GM23338 (cell line): ENCODE data around the gene AMBRA1. TPM values are rescaled to one million over a fixed set of nuclear protein-coding genes. Genes with fewer than 3 reads are reported as not detected.

ENCODE experiments used
- ATAC-seq: fragments of 200-7000 bp; cut with Tn5 transposase; 3 replicates; pipeline ENCODE4 v1.9.1; 2020
- DNase-seq: peaks from one replicate; pipeline ENCODE4 v3.0.0-alpha.2; 2015; ENCODE audit warnings: low spot score
- H2AFZ ChIP-seq: fragments of 200-600 bp; sonication (generic); 2 replicates; pipeline ENCODE4 v1.8.0; 2016; ENCODE audit warnings: antibody characterized with exemption, mild to moderate bottlenecking, moderate library complexity
- H3F3A ChIP-seq: fragments of 200-600 bp; sonication (generic); replicated peaks from 2 replicates; pipeline ENCODE4 v1.8.0; 2017; ENCODE audit warnings: antibody characterized with exemption, mixed run types, low read depth
- H3K27ac ChIP-seq: fragments of 200-600 bp; sonication (generic); 2 replicates; pipeline ENCODE4 v1.6.1; 2016; ENCODE audit warnings: low read depth
- H3K27me3 ChIP-seq: fragments of 200-600 bp; sonication (generic); 2 replicates; pipeline ENCODE4 v1.8.0; 2016; ENCODE audit warnings: mild to moderate bottlenecking, mixed run types, moderate library complexity; ENCODE audit not compliant: insufficient read depth
- H3K36me3 ChIP-seq: fragments of 200-600 bp; sonication (generic); 2 replicates; pipeline ENCODE4 v1.8.0; 2016; ENCODE audit warnings: mild to moderate bottlenecking; ENCODE audit not compliant: insufficient read depth
- H3K4me1 ChIP-seq: fragments of 200-600 bp; sonication (generic); 2 replicates; pipeline ENCODE4 v1.8.0; 2016; ENCODE audit warnings: mild to moderate bottlenecking, moderate library complexity; ENCODE audit not compliant: insufficient read depth
- H3K4me2 ChIP-seq: fragments of 200-600 bp; sonication (generic); 2 replicates; pipeline ENCODE4 v1.7.1; 2017; ENCODE audit warnings: mixed run types
- H3K4me3 ChIP-seq: fragments of 200-600 bp; sonication (generic); 2 replicates; pipeline ENCODE4 v1.6.1; 2016; ENCODE audit warnings: mixed run types
- H3K79me2 ChIP-seq: fragments of 200-600 bp; sonication (generic); replicated peaks from 2 replicates; pipeline ENCODE4 v1.8.0; 2017; ENCODE audit warnings: mild to moderate bottlenecking; ENCODE audit not compliant: insufficient read depth
- H3K9me2 ChIP-seq: fragments of 200-600 bp; sonication (generic); 2 replicates; pipeline ENCODE4 v1.8.0; 2017; ENCODE audit not compliant: insufficient read depth
- H4K20me1 ChIP-seq: fragments of 200-600 bp; sonication (generic); replicated peaks from 2 replicates; pipeline ENCODE4 v1.8.0; 2017; ENCODE audit warnings: mild to moderate bottlenecking; ENCODE audit not compliant: insufficient read depth
- H3K27ac Mint-ChIP-seq: 2 replicates; pipeline ENCODE4 v1.8.0; 2020; ENCODE audit warnings: inconsistent platforms, mild to moderate bottlenecking, moderate library complexity, mixed read lengths
- H3K27me3 Mint-ChIP-seq: 3 replicates; pipeline ENCODE4 v1.8.0; 2022; ENCODE audit warnings: low read depth, mild to moderate bottlenecking, moderate library complexity, mixed read lengths, inconsistent platforms; ENCODE audit not compliant: insufficient read depth, poor library complexity
- H3K36me3 Mint-ChIP-seq: 3 replicates; pipeline ENCODE4 v1.8.0; 2021; ENCODE audit warnings: low read depth, mild to moderate bottlenecking, inconsistent platforms, moderate library complexity, mixed read lengths
- H3K4me1 Mint-ChIP-seq: 3 replicates; pipeline ENCODE4 v1.8.0; 2020; ENCODE audit warnings: mild to moderate bottlenecking, inconsistent platforms, mixed read lengths
- H3K4me3 Mint-ChIP-seq: 3 replicates; pipeline ENCODE4 v1.8.0; 2021; ENCODE audit warnings: moderate library complexity, mild to moderate bottlenecking, inconsistent platforms, mixed read lengths
- H3K9me3 Mint-ChIP-seq: 3 replicates; pipeline ENCODE4 v1.8.0; 2020; ENCODE audit warnings: moderate library complexity, mild to moderate bottlenecking, inconsistent platforms, mixed read lengths
- CREB1 ChIP-seq: fragments of 250-450 bp; sonication (Bioruptor Pico); IDR thresholded peaks from 2 replicates; pipeline ENCODE4 v1.5.0; 2020; ENCODE audit warnings: low read depth, mild to moderate bottlenecking, moderate library complexity
- CTCF ChIP-seq, 2 experiments: fragments of 200-600 bp in 1 of 2; sonication (generic) in 1 of 2; conservative IDR thresholded peaks; 2 replicates each; pipeline versions ENCODE4 v1.5.1 to v1.6.1; 2016 to 2017; ENCODE audit warnings: antibody characterized with exemption in 2 of 2, low read depth in 2 of 2, mild to moderate bottlenecking in 2 of 2, moderate library complexity in 1 of 2
- EZH2phosphoT487 ChIP-seq: fragments of 200-600 bp; sonication (generic); IDR thresholded peaks from one replicate; pipeline ENCODE4 v1.8.1; 2018; ENCODE audit warnings: antibody characterized with exemption; ENCODE audit not compliant: unreplicated experiment
- JUNB ChIP-seq: IDR thresholded peaks from one replicate; pipeline ENCODE4 v1.6.1; 2016; ENCODE audit warnings: antibody characterized with exemption; ENCODE audit not compliant: unreplicated experiment
- NANOG ChIP-seq: IDR thresholded peaks from 2 replicates; pipeline ENCODE4 v1.6.1; 2016; ENCODE audit warnings: antibody characterized with exemption, borderline replicate concordance
- POLR2AphosphoS5 ChIP-seq: IDR thresholded peaks from 2 replicates; pipeline ENCODE4 v1.6.1; 2016; ENCODE audit warnings: antibody characterized with exemption, low read depth
- STAT1 ChIP-seq: IDR thresholded peaks from one replicate; pipeline ENCODE4 v1.6.1; 2016; ENCODE audit warnings: antibody characterized with exemption; ENCODE audit not compliant: unreplicated experiment
- ZNF114 ChIP-seq: fragments of 250-450 bp; sonication (Bioruptor Pico); IDR thresholded peaks from 2 replicates; pipeline ENCODE4 v1.5.0; 2020; ENCODE audit warnings: mild to moderate bottlenecking, moderate library complexity
- polyA plus RNA-seq: library from polyadenylated mRNA; unstranded; fragments of >200 nt; fragmentation: Nextera tagmentation; extraction: Ambion mirVana; gene quantifications from 2 replicates; pipeline ENCODE4 v1.2.1, GENCODE V29; 2016
- total RNA-seq: library from RNA; depleted of rRNA; stranded (reverse); fragments of >200 nt; shearing (Covaris generic); gene quantifications from 2 replicates; pipeline ENCODE4 v1.2.3, GENCODE V29; 2014
- TF ChIP-seq, protein P1 (sequence below): IDR thresholded peaks from one replicate; pipeline ENCODE4 v1.6.1; 2018; ENCODE audit warnings: antibody characterized with exemption; ENCODE audit not compliant: unreplicated experiment
- TF ChIP-seq, protein P2 (sequence below): IDR thresholded peaks from 2 replicates; pipeline ENCODE4 v1.6.1; 2016; ENCODE audit warnings: antibody characterized with exemption

The AMBRA1 gene
- total and polyA plus RNA-seq, 2 experiments from 2014 or later = 8.3 to 34.8 TPM

- TF ChIP-seq, protein P1, sequence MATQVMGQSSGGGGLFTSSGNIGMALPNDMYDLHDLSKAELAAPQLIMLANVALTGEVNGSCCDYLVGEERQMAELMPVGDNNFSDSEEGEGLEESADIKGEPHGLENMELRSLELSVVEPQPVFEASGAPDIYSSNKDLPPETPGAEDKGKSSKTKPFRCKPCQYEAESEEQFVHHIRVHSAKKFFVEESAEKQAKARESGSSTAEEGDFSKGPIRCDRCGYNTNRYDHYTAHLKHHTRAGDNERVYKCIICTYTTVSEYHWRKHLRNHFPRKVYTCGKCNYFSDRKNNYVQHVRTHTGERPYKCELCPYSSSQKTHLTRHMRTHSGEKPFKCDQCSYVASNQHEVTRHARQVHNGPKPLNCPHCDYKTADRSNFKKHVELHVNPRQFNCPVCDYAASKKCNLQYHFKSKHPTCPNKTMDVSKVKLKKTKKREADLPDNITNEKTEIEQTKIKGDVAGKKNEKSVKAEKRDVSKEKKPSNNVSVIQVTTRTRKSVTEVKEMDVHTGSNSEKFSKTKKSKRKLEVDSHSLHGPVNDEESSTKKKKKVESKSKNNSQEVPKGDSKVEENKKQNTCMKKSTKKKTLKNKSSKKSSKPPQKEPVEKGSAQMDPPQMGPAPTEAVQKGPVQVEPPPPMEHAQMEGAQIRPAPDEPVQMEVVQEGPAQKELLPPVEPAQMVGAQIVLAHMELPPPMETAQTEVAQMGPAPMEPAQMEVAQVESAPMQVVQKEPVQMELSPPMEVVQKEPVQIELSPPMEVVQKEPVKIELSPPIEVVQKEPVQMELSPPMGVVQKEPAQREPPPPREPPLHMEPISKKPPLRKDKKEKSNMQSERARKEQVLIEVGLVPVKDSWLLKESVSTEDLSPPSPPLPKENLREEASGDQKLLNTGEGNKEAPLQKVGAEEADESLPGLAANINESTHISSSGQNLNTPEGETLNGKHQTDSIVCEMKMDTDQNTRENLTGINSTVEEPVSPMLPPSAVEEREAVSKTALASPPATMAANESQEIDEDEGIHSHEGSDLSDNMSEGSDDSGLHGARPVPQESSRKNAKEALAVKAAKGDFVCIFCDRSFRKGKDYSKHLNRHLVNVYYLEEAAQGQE = no peak
- TF ChIP-seq ZNF114 = no peak
These were observed 229.8 kb downstream of the AMBRA1 start (continued) for GRCh38 chr11:46364056-46364455.

GRCh38 chr11:46363455-46364005 is 230.3 kb downstream of the AMBRA1 start:
- H3K9me3 Mint-ChIP-seq = no peaks in the 10 kb centered on the region
- Histone ChIP-seq H2AFZ (no peak overlapping the region), H3K4me1 (peaks cover 17% of the 10 kb centered on the region; the same call in 1 of the 2 replicates), H3K79me2 (peaks cover 41% of the 10 kb centered on the region), H3K4me2 (no peak overlapping the region), H3K27me3 (no peaks in the 10 kb centered on the region), H3K9me2 (no peaks in the 10 kb centered on the region), H3K27ac (no peak overlapping the region), H3F3A (0 out of 2 replicates have a peak, but pooled peaks cover 14% of the 10 kb centered on the region), H3K36me3 (no peaks in the 10 kb centered on the region), H4K20me1 (peaks cover 14% of the 10 kb centered on the region), H3K4me3 (no peak overlapping the region)
- H3K36me3 Mint-ChIP-seq = peaks cover 9% of the 10 kb centered on the region
- ATAC-seq (no peak), DNase-seq (no peak)
- H3K4me1 Mint-ChIP-seq = peaks cover 41% of the 10 kb centered on the region
- H3K27me3 Mint-ChIP-seq = peaks cover 8% of the 10 kb centered on the region
- H3K27ac Mint-ChIP-seq = no peak overlapping the region
- no peak overlapping the region for H3K4me3 Mint-ChIP-seq
- TF ChIP-seq CTCF (conservative IDR thresholded peaks at IDR 0.05; ENCODE audit: low read depth in 2 of 2) = no peak
- TF ChIP-seq, protein P1 = no peak
- TF ChIP-seq CREB1 = no peak
- TF ChIP-seq JUNB = no peak
- TF ChIP-seq STAT1 = no peak
- no peak for TF ChIP-seq POLR2AphosphoS5
- no peak for TF ChIP-seq EZH2phosphoT487
- no peak for TF ChIP-seq NANOG
- TF ChIP-seq, protein P2, sequence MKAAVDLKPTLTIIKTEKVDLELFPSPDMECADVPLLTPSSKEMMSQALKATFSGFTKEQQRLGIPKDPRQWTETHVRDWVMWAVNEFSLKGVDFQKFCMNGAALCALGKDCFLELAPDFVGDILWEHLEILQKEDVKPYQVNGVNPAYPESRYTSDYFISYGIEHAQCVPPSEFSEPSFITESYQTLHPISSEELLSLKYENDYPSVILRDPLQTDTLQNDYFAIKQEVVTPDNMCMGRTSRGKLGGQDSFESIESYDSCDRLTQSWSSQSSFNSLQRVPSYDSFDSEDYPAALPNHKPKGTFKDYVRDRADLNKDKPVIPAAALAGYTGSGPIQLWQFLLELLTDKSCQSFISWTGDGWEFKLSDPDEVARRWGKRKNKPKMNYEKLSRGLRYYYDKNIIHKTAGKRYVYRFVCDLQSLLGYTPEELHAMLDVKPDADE = no peak
